Mucosa of descending colon (tissue), 3 donors: ENCODE results near the gene PDLIM3. TPM values are rescaled to one million over a fixed set of nuclear protein-coding genes. Genes with fewer than 3 reads are reported as not detected.
A peak's percentile ranks its signal among the peaks of the same experiment; 100 is the strongest.

Source experiments
- ATAC-seq: fragments of 200-7000 bp; cut with Tn5 transposase; one replicate; pipeline ENCODE4 v1.9.1; 2020; ENCODE audit warnings: mild to moderate bottlenecking, moderate library complexity
- DNase-seq, 3 donors: peaks; one replicate each; pipeline ENCODE4 v3.0.0-alpha.2; 2020
- H3K36me3 ChIP-seq: fragments of 200-600 bp; one replicate; pipeline ENCODE4 v1.8.0; 2021; ENCODE audit warnings: low read depth, mild to moderate bottlenecking
- H3K4me1 ChIP-seq: fragments of 200-600 bp; one replicate; pipeline ENCODE4 v1.8.0; 2021; ENCODE audit warnings: low read depth, mild to moderate bottlenecking
- H3K4me3 ChIP-seq: fragments of 200-600 bp; one replicate; pipeline ENCODE4 v1.8.0; 2021; ENCODE audit warnings: mild to moderate bottlenecking
- H3K9me3 ChIP-seq: fragments of 200-600 bp; one replicate; pipeline ENCODE4 v1.8.0; 2021; ENCODE audit warnings: mild to moderate bottlenecking
- intact Hi-C, 2 donors: fragments of 100-400 bp; cut with DNase I in 1 of 2; cut with micrococcal nuclease in 1 of 2; formaldehyde crosslinking; loops; one replicate each; pipeline versions ENCODE4 v1.11.0 to v1.11.1; 2022; cut with DNase I, micrococcal nuclease
- total RNA-seq, 3 donors: library from RNA; stranded (reverse); fragmentation: NEBNext Ultra II Directional in 2 of 3; extraction: Animal tissue kit (Norgen Biotek cat#: 25700) in 2 of 3; gene quantifications; one replicate each; pipeline versions ENCODE4 v1.2.1 to v1.2.4, GENCODE V29; 2021 to 2023
- TF ChIP-seq, protein P1 (sequence below): fragments of 200-600 bp; IDR thresholded peaks from one replicate; pipeline ENCODE4 v1.8.0; 2022; ENCODE audit warnings: antibody characterized with exemption, mild to moderate bottlenecking
- donor health status: DM: no; HTN: no; CAD: no; lungs with moderate emphysema.
- donor health status: DM: no; HTN: no; CAD: no.
- donor health status: DM: no; HTN: yes; CAD: no.

The PDLIM3 gene
- total RNA-seq, 3 donors from 2014 or later: 8.9 to 193 (median 16.5) TPM

DNA sequence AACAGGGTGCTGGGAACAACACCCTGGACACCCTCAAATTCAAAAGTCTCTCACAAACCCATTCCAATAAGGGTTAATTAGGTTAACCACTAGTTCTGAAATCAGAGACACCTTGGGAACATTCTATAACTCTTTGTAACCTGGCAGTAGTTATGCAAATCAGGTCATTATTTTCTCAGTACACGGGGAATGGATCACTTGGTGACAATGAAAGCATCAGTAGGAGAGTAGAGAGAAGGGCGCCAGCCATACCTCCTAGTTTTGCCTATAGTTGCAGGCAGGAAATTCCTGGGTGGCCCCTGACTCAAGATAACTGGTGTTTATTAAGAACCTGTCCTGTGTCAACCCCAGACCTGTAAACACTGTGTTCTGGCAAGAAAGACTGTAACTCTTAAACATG, 66.3 kb downstream of the PDLIM3 start:
- Histone ChIP-seq H3K36me3 (no peaks in the 10 kb centered on the region), H3K4me3 (no peak overlapping the region), H3K9me3 (no peaks in the 10 kb centered on the region), H3K4me1 (no peaks in the 10 kb centered on the region)
- intact Hi-C loops: no loop called here
- TF ChIP-seq, protein P1, sequence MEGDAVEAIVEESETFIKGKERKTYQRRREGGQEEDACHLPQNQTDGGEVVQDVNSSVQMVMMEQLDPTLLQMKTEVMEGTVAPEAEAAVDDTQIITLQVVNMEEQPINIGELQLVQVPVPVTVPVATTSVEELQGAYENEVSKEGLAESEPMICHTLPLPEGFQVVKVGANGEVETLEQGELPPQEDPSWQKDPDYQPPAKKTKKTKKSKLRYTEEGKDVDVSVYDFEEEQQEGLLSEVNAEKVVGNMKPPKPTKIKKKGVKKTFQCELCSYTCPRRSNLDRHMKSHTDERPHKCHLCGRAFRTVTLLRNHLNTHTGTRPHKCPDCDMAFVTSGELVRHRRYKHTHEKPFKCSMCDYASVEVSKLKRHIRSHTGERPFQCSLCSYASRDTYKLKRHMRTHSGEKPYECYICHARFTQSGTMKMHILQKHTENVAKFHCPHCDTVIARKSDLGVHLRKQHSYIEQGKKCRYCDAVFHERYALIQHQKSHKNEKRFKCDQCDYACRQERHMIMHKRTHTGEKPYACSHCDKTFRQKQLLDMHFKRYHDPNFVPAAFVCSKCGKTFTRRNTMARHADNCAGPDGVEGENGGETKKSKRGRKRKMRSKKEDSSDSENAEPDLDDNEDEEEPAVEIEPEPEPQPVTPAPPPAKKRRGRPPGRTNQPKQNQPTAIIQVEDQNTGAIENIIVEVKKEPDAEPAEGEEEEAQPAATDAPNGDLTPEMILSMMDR: no peak
- DNase-seq (no peak), ATAC-seq (no peak)

DNA sequence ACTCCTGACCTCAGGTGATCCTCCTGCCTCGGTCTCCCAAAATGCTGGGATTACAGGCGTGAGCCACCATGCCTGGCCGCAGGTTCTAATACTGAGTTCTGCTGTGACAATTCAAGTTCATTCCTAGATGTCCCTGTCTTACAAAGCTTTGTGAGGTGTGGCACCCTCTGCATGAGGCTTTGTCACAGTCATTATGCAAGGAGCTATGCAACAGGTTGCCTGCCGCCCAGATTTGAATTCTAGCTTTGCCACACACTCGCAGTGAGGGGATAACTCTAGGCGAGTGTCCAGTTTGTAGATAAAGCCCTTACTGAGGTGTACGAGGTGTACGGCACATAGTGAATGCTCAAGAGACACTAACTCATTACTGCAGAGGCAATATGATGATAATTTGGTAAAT, 67.3 kb downstream of the PDLIM3 start:
- Histone ChIP-seq H3K4me3 (no peak overlapping the region), H3K4me1 (no peaks in the 10 kb centered on the region), H3K9me3 (no peaks in the 10 kb centered on the region), H3K36me3 (no peaks in the 10 kb centered on the region)
- TF ChIP-seq, protein P1: no peak
- intact Hi-C loops: no loop called here
- no peak for DNase-seq
- ATAC-seq: no peak

DNA sequence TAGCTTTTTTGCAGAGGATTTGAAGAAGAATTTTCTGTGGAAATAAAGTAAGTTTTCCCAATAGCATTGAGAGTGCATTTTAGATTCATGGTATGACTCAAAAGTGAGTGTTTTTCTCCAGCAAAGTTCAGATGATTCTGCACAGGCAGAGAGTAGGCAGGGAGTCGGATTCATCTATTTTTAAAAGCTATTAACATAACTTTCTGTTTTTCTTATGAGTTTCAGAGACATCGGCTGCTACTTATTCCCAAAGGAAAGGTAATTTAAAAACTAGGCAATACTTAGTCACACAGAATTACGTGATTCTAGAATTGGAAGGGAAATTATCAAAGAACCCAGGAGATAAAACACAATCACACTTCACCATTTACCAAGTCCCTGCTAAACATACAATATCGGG, 68.2 kb downstream of the PDLIM3 start:
- H3K4me1 ChIP-seq: no peaks in the 10 kb centered on the region
- H3K36me3 ChIP-seq: no peaks in the 10 kb centered on the region
- intact Hi-C loops: no loop called here
- TF ChIP-seq, protein P1: no peak
- ATAC-seq: no peak
- no peak overlapping the region for H3K4me3 ChIP-seq
- no peak for DNase-seq
- H3K9me3 ChIP-seq: no peaks in the 10 kb centered on the region

DNA sequence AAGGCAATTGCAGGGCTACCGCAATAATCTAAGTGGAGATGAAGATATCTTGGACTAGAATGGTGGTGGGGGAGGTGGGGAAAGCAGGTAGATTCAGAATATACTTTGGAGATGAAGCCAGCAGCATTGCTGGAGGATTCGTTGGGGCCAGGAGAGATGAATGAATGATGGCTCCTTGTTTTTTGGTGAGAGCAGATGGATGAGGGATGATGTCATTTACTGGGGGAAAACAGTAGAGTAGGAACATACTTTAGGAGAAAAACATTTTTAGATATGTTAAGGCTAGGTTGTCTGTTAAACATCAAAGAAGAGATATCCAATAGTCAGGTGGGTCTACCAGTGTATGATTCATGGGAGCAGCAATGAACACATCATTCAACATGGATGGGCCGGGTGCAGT, 69.6 kb downstream of the PDLIM3 start:
- ATAC-seq (no peak), DNase-seq (no peak)
- intact Hi-C loops: no loop called here
- Histone ChIP-seq H3K4me3 (no peak overlapping the region), H3K36me3 (no peaks in the 10 kb centered on the region), H3K4me1 (no peaks in the 10 kb centered on the region), H3K9me3 (no peaks in the 10 kb centered on the region)
- TF ChIP-seq, protein P1: no peak

DNA sequence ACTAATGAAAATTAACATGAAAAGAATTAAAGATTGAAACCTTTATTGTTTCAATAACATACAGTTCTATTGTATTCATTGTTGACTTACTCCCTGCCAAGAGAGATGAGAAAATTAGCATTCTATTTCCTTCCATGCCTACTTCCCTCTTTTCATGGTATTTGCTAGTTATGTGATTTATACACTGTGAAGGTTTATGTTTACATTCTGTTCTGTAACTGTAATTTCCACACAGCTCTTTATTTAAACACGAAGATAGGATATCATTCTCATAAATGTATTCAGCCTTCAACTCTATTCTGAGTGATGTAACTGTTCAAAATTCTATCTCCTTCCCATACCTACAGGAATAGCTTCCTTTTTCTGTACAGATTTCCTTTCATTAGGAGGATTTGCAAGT, 70.4 kb downstream of the PDLIM3 start:
- ATAC-seq: peak; percentile 31
- TF ChIP-seq, protein P1: no peak
- intact Hi-C loops: no loop called here
- H3K9me3 ChIP-seq: no peaks in the 10 kb centered on the region
- DNase-seq: no peak
- no peaks in the 10 kb centered on the region for H3K4me1 ChIP-seq
- no peak overlapping the region for H3K4me3 ChIP-seq
- H3K36me3 ChIP-seq: no peaks in the 10 kb centered on the region

DNA sequence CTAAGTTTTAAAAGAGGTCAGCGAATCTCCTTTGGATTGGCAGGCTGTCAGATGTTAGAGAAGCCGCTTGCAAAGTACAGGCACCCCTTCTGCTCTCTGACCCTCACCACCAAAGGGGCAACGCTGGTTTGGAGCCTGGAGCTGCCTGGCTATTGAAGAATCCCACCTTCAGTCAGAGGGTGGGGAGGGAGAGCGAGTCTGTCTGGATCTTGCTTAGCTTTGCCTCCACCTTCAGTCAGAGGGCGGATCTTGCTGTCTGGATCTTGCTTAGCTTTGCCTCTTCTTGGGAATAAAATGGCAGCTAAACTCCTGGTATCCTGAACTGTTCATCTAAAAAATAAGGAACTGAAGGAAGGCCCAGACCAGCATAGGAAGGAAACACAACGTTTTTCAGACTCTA, 71.1 kb downstream of the PDLIM3 start:
- DNase-seq (no peak), ATAC-seq (no peak)
- Histone ChIP-seq H3K4me3 (no peak overlapping the region), H3K36me3 (no peaks in the 10 kb centered on the region), H3K4me1 (no peaks in the 10 kb centered on the region), H3K9me3 (no peaks in the 10 kb centered on the region)
- TF ChIP-seq, protein P1: no peak
- intact Hi-C loops: no loop called here
